ENCODE measurements around the gene TACR1.
"Not testable (repeated sequence)": the region's sequence is repeated elsewhere in the genome, so short reads cannot be mapped to it uniquely, and the experiment has no call there.

Gene TACR1

DNA sequence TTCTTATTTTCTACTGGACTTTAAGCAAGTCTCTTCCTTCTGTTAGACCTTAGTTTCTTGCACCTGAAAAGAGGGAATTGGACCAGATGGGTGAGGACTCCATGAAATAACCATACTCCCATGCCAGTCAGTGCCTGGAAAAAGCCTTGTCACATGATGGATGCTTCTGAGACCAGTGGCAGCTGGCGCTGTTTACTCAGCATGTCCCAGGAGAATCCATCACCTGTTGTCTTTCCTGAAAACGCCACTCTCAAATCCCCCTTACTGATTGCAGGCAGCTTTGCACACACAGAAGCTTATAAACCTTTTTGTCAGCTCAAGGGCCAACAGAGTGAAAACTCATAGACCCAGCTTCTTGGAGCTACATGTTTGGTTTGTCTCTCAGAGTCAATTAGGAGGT, 123.2 kb downstream of the TACR1 start:
- DNase-seq = no peak

DNA sequence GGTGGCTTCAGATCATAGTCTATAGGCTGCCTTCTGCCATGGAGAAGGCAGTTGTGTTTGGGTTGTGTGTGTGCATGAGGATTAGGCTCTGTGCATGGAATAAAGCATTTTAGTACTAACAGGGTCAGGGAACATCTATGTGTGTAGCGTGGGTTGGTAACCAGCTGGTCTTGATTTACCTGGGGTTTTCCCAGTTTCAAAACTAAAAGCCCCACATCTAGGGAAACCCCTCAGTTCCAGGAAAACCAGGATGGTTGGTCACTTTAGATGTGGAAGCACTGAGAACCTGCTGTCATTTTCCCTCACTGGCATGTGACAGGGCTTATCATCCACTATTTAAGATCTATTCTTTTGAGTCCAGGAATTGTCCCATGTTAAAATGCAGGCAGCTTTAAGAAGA, 124.6 kb downstream of the TACR1 start:
- no peak for DNase-seq

GRCh38 chr2:75074228-75074627, 125.1 kb downstream of the TACR1 start:
- DNase-seq = no peak

- DNase-seq = no peak
Measured at GRCh38 chr2:75071766-75072165, 127.6 kb downstream of the TACR1 start.

- DNase-seq = no peak
Measured at GRCh38 chr2:75068546-75068945, 130.8 kb downstream of the TACR1 start.

GRCh38 chr2:75067506-75067905, 131.8 kb downstream of the TACR1 start:
- DNase-seq = no peak

- DNase-seq = no peak
Measured at GRCh38 chr2:75066121-75066902, 133.0 kb downstream of the TACR1 start.

GRCh38 chr2:75065402-75066008, 133.8 kb downstream of the TACR1 start:
- no peak for DNase-seq

DNA sequence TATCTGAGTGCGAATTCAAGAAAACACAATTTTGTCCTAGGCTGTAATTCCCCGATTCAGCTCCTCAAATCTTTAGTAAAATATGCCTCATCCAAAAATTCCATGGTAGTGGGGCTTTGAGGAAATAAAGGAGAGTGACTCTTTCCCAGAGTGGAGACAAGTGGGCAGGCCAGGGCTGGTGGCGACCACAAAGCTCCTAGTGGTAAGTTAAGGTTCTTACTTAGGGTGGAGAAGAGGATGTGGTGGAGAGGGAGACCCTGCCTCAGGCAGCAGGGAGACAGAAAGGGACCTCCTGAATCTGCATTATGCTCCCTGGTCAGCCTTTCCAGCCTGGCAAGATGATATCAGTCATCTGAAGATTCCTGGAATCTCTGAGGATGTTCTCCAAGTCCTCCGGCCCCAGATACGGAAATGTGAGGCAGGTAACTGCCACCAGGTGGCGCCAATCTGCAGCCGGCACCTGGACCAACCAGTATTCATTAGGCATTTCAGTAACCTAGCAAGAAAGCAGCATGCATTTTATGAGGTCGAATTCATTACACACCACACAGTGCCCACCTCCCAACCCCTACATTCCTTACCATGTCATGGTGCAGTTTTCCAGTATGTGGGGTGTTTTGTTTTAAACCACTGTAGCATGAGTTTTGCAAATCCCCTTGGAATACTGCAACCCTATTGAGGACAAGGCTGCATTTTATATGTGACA, 134.5 kb downstream of the TACR1 start:
- peak; percentile 74 for DNase-seq

DNA sequence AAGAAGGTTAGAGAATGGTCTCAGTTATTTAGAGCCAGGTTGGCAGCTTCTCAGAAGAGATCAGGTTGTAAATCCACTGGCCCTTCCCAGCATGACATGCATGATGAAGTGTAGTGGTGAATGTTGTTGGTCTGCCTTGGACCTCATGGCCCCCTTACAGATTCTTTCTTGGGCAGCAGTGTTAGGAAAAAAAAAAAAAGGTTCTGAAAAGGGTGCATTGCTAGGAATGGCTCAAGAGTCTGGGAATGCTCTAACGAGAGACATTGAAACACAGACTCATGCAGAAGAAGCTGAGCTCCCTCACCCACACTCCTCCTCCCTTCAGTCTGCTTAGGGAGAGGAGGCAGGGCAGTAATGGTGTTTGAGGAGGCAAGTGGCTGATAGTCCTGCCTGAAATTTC, 135.4 kb downstream of the TACR1 start:
- DNase-seq = no peak

DNA sequence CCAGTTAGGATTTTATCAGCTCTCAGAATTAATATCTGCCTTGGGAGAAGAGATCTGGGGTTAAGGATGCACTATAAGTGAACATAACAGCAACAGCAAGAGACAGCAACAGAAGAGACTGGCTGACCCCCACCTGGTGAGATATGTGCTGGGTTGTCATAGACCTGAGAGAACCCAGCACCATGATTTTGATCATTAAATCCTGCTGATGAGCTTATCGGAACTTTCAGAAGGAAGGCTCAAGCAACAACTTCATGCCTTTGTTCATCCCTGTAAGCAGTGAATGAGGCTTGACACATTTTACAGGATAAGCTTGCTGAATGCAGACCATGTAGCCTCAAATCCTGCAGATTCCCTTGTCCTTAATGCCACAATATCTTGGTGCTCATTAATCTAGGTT, 140.9 kb downstream of the TACR1 start:
- no peak for DNase-seq

GRCh38 chr2:75057150-75057549, 142.2 kb downstream of the TACR1 start:
- DNase-seq = not testable (repeated sequence)

DNA sequence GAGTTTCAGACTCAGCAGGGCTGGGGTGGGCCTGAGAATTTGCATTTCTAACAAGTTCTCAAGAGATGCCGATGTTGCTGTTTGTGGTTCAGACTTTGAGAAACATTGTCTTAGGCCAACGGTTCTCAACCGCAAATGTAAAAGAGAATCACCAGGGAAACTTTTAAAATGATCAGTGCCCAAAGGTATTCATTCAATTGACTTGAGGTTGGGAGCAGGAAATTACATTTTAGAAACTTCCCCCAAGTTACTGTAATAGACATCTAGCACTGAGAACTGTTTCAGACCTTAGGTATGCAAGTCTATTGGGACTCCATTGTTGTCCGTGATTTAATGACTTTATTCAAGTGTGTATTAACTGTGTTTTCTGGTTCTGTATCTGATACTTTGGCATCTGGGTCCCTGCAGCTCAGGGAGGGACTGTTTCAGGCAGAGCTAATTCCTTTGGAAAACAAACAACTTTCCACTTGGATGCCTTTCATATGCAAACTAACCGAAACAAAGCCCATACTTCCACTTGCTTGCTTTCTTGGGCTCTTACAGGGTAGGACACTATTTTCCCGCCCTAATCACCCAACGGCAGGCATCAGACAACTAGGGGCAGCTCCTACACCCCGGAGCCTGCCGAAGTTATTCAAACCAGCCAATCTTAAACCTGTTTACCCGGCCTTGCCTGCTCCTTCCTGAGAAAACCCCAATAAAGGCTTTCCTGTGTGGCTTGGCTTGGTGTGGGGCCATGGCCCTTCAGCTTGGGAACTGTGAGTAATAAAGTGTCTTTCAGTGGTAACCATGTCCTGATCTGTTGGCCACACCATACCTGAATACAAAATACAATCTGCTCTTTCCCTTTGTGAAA, 143.3 kb downstream of the TACR1 start:
- DNase-seq = no peak

DNA sequence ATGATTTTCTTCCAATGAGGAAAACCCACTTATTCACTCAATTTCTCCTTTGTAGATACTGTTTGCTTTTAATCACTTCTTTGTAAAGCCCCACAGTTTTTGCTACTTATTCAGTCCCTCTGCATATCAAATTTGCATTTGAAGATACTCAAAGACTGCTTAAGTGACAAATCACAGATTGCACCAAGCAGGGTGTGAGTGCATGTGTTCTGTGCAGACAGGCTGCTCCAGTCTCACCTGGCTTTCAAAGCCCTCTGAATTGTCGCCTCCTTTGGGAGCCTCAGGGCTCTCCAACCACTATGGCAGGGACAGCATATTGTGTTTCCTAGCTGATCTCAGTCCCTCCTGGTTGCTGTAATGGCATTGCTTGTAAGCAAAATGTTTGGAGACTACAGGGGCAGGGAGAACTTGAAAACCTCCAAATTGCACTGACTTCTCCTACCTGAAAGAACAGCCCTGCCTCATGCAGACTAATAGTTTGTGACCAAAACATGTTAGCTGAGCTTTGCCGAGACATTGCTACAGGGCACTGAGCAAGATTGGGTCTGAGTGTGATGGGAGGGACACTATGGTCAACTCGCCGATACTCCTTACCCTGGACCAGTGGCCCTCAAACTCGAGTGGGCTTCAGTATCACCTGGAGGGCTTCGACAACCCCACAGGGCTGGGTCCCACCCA, 144.0 kb downstream of the TACR1 start:
- DNase-seq = no peak

GRCh38 chr2:75054296-75054695, 145.0 kb downstream of the TACR1 start:
- no peak for DNase-seq

DNA sequence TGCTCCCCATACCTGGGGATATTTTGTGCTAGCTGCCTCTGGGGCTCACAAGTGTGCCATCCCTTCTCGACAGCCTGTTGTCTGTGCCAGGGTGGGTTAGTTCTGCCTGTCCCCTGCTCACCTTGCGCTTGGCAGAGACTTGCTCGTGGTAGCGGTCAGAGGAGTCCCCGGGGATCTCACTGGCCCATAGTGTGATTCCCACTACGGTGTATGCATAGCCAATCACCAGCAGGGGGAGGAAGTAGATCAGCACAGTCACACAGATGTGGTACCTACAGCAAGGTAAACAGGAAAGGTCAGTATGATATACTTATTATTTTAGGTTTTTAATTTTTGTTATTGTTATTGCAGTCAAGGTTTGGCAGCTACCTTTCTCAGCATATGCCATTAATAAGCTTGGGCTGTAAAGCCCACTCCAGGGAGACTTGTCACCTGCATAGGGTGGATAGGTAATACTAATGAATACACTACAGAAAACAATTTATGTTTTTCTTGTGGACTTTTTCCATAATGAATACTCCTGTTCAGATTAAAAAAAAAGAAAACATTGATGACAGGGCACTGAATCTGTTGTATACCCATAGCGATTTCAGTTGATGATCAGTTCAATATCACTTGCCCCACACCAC, 145.7 kb downstream of the TACR1 start:
- no peak for DNase-seq

GRCh38 chr2:75047992-75048625, 151.2 kb downstream of the TACR1 start:
- DNase-seq = no peak

DNA sequence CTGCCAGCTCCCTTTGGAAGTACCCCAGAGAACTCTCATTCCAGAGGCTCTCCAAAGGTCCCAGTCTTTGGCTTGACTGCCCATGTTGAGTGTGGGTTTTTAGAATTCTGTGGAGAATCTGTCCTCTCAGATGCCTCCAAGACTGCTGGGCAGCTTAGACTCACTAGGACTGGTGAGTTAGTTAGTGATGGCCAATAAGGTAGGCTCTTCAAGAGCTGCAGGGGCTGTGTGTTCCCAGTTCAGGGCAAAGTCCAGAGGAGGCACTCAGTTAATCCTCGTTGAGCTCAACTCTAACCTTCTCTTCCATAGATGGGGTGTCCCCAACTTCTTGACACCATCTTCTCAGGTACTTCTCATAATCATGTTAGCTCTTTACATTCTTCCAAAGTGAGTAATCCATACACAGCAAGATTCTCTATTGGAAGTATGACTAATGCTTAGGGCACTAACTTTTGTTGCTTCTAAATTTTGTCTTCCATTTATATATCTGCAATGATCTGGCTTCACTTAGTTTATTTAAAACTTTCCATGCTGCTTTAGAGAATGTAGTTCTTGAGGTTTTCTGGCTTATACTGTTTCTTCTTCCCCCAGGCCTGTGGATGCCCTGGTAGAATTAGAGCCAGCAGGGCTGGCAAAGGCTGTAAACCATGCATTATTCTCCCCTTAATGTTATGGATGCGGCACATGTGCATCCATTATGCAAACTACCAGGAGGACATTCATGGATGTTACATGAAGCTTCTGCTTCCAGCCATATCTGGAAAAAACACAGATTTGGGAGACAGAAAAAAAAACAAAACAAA, 151.9 kb downstream of the TACR1 start:
- DNase-seq = no peak

- DNase-seq = no peak
Measured at GRCh38 chr2:75045526-75046050, 153.7 kb downstream of the TACR1 start.

DNA sequence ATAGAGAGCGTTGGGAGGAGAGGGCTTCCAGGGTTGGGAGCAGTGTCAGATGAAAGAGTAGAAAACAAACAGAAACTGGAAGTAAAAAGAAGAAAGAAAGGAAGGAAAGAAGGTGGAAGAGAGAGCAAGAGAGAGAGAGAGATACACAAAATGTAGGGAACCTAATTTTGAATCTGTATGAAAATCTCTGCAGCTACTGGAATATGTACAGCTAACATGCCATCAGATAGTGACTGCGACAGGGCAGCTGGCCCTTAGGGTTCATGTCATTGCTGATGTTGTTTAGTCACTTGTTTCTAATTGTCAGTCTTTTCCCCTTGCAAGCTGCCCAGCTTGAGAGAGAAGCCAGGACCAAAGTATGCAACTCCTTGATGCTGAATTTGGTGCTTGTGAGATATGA, 155.0 kb downstream of the TACR1 start:
- DNase-seq = no peak

Data from stimulated activated CD8-positive, alpha-beta memory T cell treated with anti-CD3 and anti-CD28 coated beads, Interleukin-4, amount 100 ng/mL, for 48 hours (primary cell).